ENCODE measurements around the gene LRPPRC.

The LRPPRC gene

GRCh38 chr2:43980902-43981301 is 14.9 kb downstream of the LRPPRC start:
- DNase-seq, result no peak

- no peak for DNase-seq
Observed at GRCh38 chr2:43977677-43978375, 18.0 kb downstream of the LRPPRC start.

- no peak for DNase-seq
Observed at GRCh38 chr2:43960921-43961320, 34.9 kb downstream of the LRPPRC start.

GRCh38 chr2:43958397-43959275 is 37.2 kb downstream of the LRPPRC start:
- no peak for DNase-seq

GRCh38 chr2:43950383-43951008 is 45.3 kb downstream of the LRPPRC start:
- DNase-seq, result peak in 3 of 58 donors; percentile 2 to 29 (median 12)

GRCh38 chr2:43948370-43948769 is 47.4 kb downstream of the LRPPRC start:
- DNase-seq, result no peak

GRCh38 chr2:43946685-43947084 is 49.1 kb downstream of the LRPPRC start:
- DNase-seq, result no peak

- no peak for DNase-seq
Observed at GRCh38 chr2:43945439-43945838, 50.4 kb downstream of the LRPPRC start.

- no peak for DNase-seq
Observed at GRCh38 chr2:43944915-43945314, 50.9 kb downstream of the LRPPRC start.

- DNase-seq, result peak in 2 of 58 donors; percentile 15 to 68
Observed at GRCh38 chr2:43943809-43944452, 51.9 kb downstream of the LRPPRC start.

- no peak for DNase-seq
Observed at GRCh38 chr2:43943323-43943722, 52.5 kb downstream of the LRPPRC start.

GRCh38 chr2:43942881-43943280 is 52.9 kb downstream of the LRPPRC start:
- DNase-seq, result no peak

GRCh38 chr2:43941966-43942365 is 53.8 kb downstream of the LRPPRC start:
- DNase-seq, result peak in 1 of 58 donors; percentile 8

- DNase-seq, result no peak
Observed at GRCh38 chr2:43941359-43941758, 54.4 kb downstream of the LRPPRC start.

GRCh38 chr2:43939695-43940256 is 56.0 kb downstream of the LRPPRC start:
- no peak for DNase-seq

- DNase-seq, result no peak
Observed at GRCh38 chr2:43937269-43937820, 58.4 kb downstream of the LRPPRC start.

GRCh38 chr2:43934567-43934966 is 61.2 kb downstream of the LRPPRC start:
- DNase-seq, result no peak

- no peak for DNase-seq
Observed at GRCh38 chr2:43931293-43931692, 64.5 kb downstream of the LRPPRC start.

GRCh38 chr2:43927442-43927841 is 68.3 kb downstream of the LRPPRC start:
- DNase-seq, result no peak

GRCh38 chr2:43925431-43925830 is 70.4 kb downstream of the LRPPRC start:
- no peak for DNase-seq

- DNase-seq, result no peak
Observed at GRCh38 chr2:43924463-43924862, 71.3 kb downstream of the LRPPRC start.
